Left cardiac atrium (tissue), 2 donors: Measurements from ENCODE around the gene PIBF1. TPM values are rescaled to one million over a fixed set of nuclear protein-coding genes. Genes with fewer than 3 reads are reported as not detected.

Experiments
- total RNA-seq, 2 donors: library from RNA; stranded (reverse); fragmentation: NEBNext Ultra II Directional; extraction: Animal tissue kit (Norgen Biotek cat#: 25700); gene quantifications; one replicate each; pipeline ENCODE4 v1.2.1, GENCODE V29; 2021
- donor health status: DM: no; HTN: yes; CAD: no; lungs with severe emphysema.
- donor health status: DM: yes; HTN: yes; CAD: no.

Gene PIBF1
- total RNA-seq, 2 donors from 2014 or later, result 12.2 to 13.5 TPM

Other genes with a start within 250 kb of the PIBF1 start
- gene MZT1, start 54.5 kb upstream of the PIBF1 start, total RNA-seq, result 1 to 10 TPM; 6.5 TPM
- 1 to 10 TPM; 1.2 to 1.6 TPM for gene BORA, start 54.2 kb upstream of the PIBF1 start, total RNA-seq
- gene DIS3, start 233 bp upstream of the PIBF1 start, total RNA-seq, result 10 to 100 TPM; 14.3 to 18.6 TPM